CD4-positive, alpha-beta T cell (primary cell): ENCODE results near the gene IL20RA. TPM values are rescaled to one million over a fixed set of nuclear protein-coding genes. Genes with fewer than 3 reads are reported as not detected.

Experiments used
- ATAC-seq: fragments of 200-7000 bp; cut with Tn5 transposase; one replicate; pipeline ENCODE4 v1.10.0; 2022; ENCODE audit warnings: mild to moderate bottlenecking; ENCODE audit not compliant: poor library complexity
- CTCF ChIA-PET: fragments of 350-600 bp; sonication (Branson Sonifier 250); formaldehyde crosslinking; loops from one replicate; lab custom pipeline; 2021; ENCODE audit warnings: antibody characterized with exemption, inconsistent platforms; lab: Charles Lee
- POLR2A ChIA-PET: fragments of 350-600 bp; sonication (Branson Sonifier 250); formaldehyde crosslinking; loops from one replicate; lab custom pipeline; 2021; ENCODE audit warnings: antibody characterized with exemption, inconsistent platforms; lab: Charles Lee
- DNase-seq, 14 experiments: peaks; one replicate each; pipeline ENCODE4 v3.0.0-alpha.2; 2013 to 2020; ENCODE audit warnings: mixed read lengths in 2 of 14
- H3K27ac ChIP-seq, 2 donors: one replicate each; pipeline versions ENCODE4 v1.5.1 to v1.7.0; 2013; ENCODE audit warnings: low read length in 2 of 2, low read depth in 1 of 2, mild to moderate bottlenecking in 1 of 2
- H3K27me3 ChIP-seq, 2 experiments: 1 replicate in 1 of 2; 2 replicates in 1 of 2; pipeline versions ENCODE4 v1.6.1 to v1.7.0; 2013; ENCODE audit warnings: low read length in 2 of 2, control low read depth in 1 of 2, mild to moderate bottlenecking in 1 of 2, moderate library complexity in 1 of 2; ENCODE audit not compliant: insufficient read depth in 2 of 2, control insufficient read depth in 1 of 2
- H3K36me3 ChIP-seq: one replicate; pipeline ENCODE4 v1.6.1; 2013; ENCODE audit warnings: low read length, control low read depth; ENCODE audit not compliant: insufficient read depth
- H3K4me1 ChIP-seq: one replicate; pipeline ENCODE4 v1.6.1; 2013; ENCODE audit warnings: low read length, control low read depth; ENCODE audit not compliant: insufficient read depth
- H3K4me3 ChIP-seq: one replicate; pipeline ENCODE4 v1.5.1; 2013; ENCODE audit warnings: mild to moderate bottlenecking, low read length, moderate library complexity
- H3K9me3 ChIP-seq, 2 experiments: 1 replicate in 1 of 2; 2 replicates in 1 of 2; pipeline versions ENCODE4 v1.6.1 to v1.7.0; 2013; ENCODE audit warnings: low read length in 2 of 2, mild to moderate bottlenecking in 2 of 2, control low read depth in 1 of 2, moderate library complexity in 1 of 2; ENCODE audit not compliant: control insufficient read depth in 1 of 2, insufficient read depth in 1 of 2
- H3K27ac Mint-ChIP-seq: one replicate; pipeline ENCODE4 v1.8.0; 2020; ENCODE audit warnings: mixed read lengths
- H3K27me3 Mint-ChIP-seq: one replicate; pipeline ENCODE4 v1.8.0; 2021; ENCODE audit warnings: mixed read lengths
- H3K36me3 Mint-ChIP-seq: one replicate; pipeline ENCODE4 v1.8.0; 2021; ENCODE audit warnings: low read depth, mixed read lengths
- H3K4me1 Mint-ChIP-seq: one replicate; pipeline ENCODE4 v1.8.0; 2021; ENCODE audit warnings: low read depth, mixed read lengths
- H3K4me3 Mint-ChIP-seq: one replicate; pipeline ENCODE4 v1.8.0; 2020; ENCODE audit warnings: mild to moderate bottlenecking, mixed read lengths
- H3K9me3 Mint-ChIP-seq: one replicate; pipeline ENCODE4 v1.8.0; 2020; ENCODE audit warnings: mixed read lengths
- intact Hi-C, 2 experiments: fragments of 100-400 bp; cut with DNase I in 1 of 2; cut with micrococcal nuclease in 1 of 2; formaldehyde crosslinking; loops; one replicate each; pipeline versions ENCODE4 v1.15.1 to v1.9.0; 2023 to 2025; cut with DNase I, micrococcal nuclease
- total RNA-seq, 174 experiments: library from RNA in 2 of 174; stranded (reverse) in 2 of 174; gene quantifications; one replicate each; pipeline ENCODE4 v1.2.3 and lab custom pipeline; 2021 to 2026
- TF ChIP-seq, protein P1 (sequence below): fragments of 200-600 bp; IDR thresholded peaks from one replicate; pipeline ENCODE4 v1.8.0; 2022; ENCODE audit warnings: antibody characterized with exemption, mild to moderate bottlenecking

IL20RA gene
- total RNA-seq, 2 experiments from 2014 or later, result not detected

DNA sequence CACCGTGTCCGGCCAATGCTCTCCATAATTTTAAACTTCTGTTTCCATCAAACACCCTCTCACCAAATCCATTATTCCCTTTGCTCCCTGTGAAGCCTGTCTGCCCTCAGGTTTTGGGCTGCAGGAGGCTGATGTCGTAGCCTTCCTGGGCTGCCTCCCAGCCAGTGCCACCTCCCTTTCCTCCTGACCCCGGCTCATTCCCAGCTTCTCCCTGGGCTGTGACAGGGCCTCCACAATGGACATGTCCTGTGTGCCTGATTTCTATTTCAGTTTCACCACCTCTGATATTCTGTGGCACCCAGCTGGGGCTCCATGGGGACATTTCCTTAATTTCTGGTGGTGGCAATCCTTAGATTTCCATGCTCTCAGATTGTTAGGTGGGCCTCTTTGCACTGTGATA lies 28.8 kb downstream of the IL20RA start:
- TF ChIP-seq, protein P1, sequence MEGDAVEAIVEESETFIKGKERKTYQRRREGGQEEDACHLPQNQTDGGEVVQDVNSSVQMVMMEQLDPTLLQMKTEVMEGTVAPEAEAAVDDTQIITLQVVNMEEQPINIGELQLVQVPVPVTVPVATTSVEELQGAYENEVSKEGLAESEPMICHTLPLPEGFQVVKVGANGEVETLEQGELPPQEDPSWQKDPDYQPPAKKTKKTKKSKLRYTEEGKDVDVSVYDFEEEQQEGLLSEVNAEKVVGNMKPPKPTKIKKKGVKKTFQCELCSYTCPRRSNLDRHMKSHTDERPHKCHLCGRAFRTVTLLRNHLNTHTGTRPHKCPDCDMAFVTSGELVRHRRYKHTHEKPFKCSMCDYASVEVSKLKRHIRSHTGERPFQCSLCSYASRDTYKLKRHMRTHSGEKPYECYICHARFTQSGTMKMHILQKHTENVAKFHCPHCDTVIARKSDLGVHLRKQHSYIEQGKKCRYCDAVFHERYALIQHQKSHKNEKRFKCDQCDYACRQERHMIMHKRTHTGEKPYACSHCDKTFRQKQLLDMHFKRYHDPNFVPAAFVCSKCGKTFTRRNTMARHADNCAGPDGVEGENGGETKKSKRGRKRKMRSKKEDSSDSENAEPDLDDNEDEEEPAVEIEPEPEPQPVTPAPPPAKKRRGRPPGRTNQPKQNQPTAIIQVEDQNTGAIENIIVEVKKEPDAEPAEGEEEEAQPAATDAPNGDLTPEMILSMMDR, result no peak
- Mint-ChIP-seq H3K27ac (no peak overlapping the region), H3K4me1 (no peaks in the 10 kb centered on the region), H3K36me3 (no peaks in the 10 kb centered on the region), H3K9me3 (no peaks in the 10 kb centered on the region), H3K27me3 (peaks cover 77% of the 10 kb centered on the region), H3K4me3 (no peak overlapping the region)
- CTCF ChIA-PET, result no interaction called here
- Histone ChIP-seq H3K4me3 (no peak overlapping the region), H3K36me3 (no peaks in the 10 kb centered on the region), H3K27ac (no peak overlapping the region), H3K9me3 (no peaks in the 10 kb centered on the region), H3K27me3 (peaks cover 13 to 45% of the 10 kb centered on the region in 2 experiments), H3K4me1 (no peaks in the 10 kb centered on the region)
- intact Hi-C loops, result no loop called here
- DNase-seq (no peak), ATAC-seq (no peak)
- POLR2A ChIA-PET, result no interaction called here

DNA sequence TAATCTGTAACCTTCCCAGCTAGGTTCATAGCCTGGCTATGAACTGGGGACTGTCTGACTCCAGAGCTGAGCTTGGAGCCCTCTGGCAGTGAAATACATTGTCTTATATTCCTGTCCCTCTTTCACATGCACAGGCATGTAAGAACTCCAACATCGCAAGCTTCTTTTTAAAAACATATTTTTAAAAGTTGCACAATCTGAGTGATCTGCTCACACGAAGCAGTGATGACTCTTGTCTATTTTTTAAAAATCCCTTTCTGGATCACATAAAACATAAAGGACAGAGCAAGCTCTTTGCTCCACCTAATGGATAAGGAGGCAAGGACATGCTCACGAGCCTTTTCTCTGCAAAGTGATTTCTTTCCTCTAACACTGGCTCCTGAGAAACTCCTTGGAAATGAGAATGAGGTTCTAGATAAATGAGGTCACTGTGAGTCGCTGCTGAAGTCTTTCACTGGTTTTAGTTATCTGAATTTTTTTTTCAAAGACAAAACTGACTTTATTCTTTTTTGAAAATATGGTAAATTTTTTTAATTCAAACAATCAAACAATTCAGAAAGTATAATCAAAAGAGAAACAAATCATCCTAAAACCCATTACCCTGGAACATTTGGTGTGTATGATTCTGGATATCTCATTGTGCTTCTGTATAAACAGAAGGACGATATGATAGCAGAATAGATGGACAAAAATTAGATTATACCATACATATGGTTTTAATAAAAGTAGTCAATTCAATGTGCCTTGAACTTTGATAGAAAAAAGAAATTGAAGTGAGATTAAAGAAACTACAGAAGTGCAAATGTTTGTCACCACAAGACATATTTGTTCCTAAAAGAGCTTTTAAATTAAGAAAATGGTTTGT lies 30.8 kb downstream of the IL20RA start:
- TF ChIP-seq, protein P1, result no peak
- Mint-ChIP-seq H3K36me3 (no peaks in the 10 kb centered on the region), H3K4me3 (no peak overlapping the region), H3K9me3 (no peaks in the 10 kb centered on the region), H3K4me1 (no peaks in the 10 kb centered on the region), H3K27ac (no peak overlapping the region), H3K27me3 (peaks cover 70% of the 10 kb centered on the region)
- Histone ChIP-seq H3K4me3 (no peak overlapping the region), H3K27me3 (peaks cover 13 to 46% of the 10 kb centered on the region in 2 experiments), H3K4me1 (no peaks in the 10 kb centered on the region), H3K27ac (no peak overlapping the region), H3K36me3 (no peaks in the 10 kb centered on the region), H3K9me3 (no peaks in the 10 kb centered on the region)
- intact Hi-C loops, result no loop called here
- ChIA-PET CTCF (interaction anchor here (1.4 kb wide), 1 partner anchor 19 kb away, joined by 3 read pairs; no protein-coding TSS in a partner anchor), POLR2A (no interaction called here)
- ATAC-seq, result no peak
- DNase-seq, result no peak

DNA sequence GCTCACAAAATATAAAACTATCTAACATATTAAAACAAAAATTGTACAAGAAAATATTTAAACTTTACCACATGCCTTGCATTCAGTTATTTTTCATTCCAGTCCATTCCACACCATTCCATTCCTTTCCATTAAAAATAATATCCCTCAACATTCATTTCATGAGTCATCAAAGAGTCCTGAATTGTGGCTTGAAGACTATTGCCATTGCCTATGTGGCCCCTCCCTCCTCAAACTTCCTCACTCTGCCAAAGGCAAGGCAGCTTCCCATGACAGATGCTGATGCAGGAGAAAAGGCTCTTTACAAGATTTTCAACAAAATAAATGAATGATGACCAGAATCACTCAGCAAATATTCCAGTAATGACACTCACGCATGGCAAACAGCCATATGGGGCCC lies 31.7 kb downstream of the IL20RA start:
- no peak overlapping the region for H3K4me3 Mint-ChIP-seq
- Histone ChIP-seq H3K36me3 (no peaks in the 10 kb centered on the region), H3K27ac (no peak overlapping the region), H3K4me3 (no peak overlapping the region), H3K4me1 (no peaks in the 10 kb centered on the region), H3K9me3 (no peaks in the 10 kb centered on the region), H3K27me3 (peaks cover 13 to 46% of the 10 kb centered on the region in 2 experiments)
- POLR2A ChIA-PET, result no interaction called here
- CTCF ChIA-PET, result interaction anchor here (1.4 kb wide), 1 partner anchor 18 kb away, joined by 3 read pairs; no protein-coding TSS in a partner anchor
- peaks cover 70% of the 10 kb centered on the region for H3K27me3 Mint-ChIP-seq
- no peaks in the 10 kb centered on the region for H3K9me3 Mint-ChIP-seq
- no peak for ATAC-seq
- no peak overlapping the region for H3K27ac Mint-ChIP-seq
- TF ChIP-seq, protein P1, result no peak
- H3K36me3 Mint-ChIP-seq, result no peaks in the 10 kb centered on the region
- H3K4me1 Mint-ChIP-seq, result no peaks in the 10 kb centered on the region
- intact Hi-C loops, result no loop called here
- no peak for DNase-seq
